Activated CD8-positive, alpha-beta memory T cell treated with anti-CD3 and anti-CD28 coated beads, Interleukin-2, amount 10 ng/mL, durations not matched to agents 7 days and 5 days (primary cell): Measurements from ENCODE around the gene IRF2BPL. TPM values are rescaled to one million over a fixed set of nuclear protein-coding genes. Genes with fewer than 3 reads are reported as not detected.

Source experiments
- ATAC-seq: fragments of 150-1000 bp; cut with Tn5 transposase; one replicate; pipeline ENCODE4 v1.10.0; 2021; ENCODE audit warnings: moderate library complexity
- CTCF ChIA-PET: fragments of 350-600 bp; sonication (Branson Sonifier 250); formaldehyde crosslinking; loops from one replicate; lab custom pipeline; 2021; ENCODE audit warnings: antibody characterized with exemption; lab: Charles Lee
- DNase-seq: peaks from one replicate; pipeline ENCODE4 v3.0.0-alpha.2; 2020
- H3K27ac Mint-ChIP-seq: one replicate; pipeline ENCODE4 v1.8.0; 2021; ENCODE audit warnings: mild to moderate bottlenecking, mixed read lengths
- H3K27me3 Mint-ChIP-seq: one replicate; pipeline ENCODE4 v1.8.0; 2021; ENCODE audit warnings: mixed read lengths
- H3K36me3 Mint-ChIP-seq: one replicate; pipeline ENCODE4 v1.8.0; 2021; ENCODE audit warnings: mild to moderate bottlenecking, mixed read lengths
- H3K4me1 Mint-ChIP-seq: one replicate; pipeline ENCODE4 v1.8.0; 2021; ENCODE audit warnings: mixed read lengths
- H3K4me3 Mint-ChIP-seq: one replicate; pipeline ENCODE4 v1.8.0; 2021; ENCODE audit warnings: mild to moderate bottlenecking, moderate library complexity, mixed read lengths
- H3K9me3 Mint-ChIP-seq: one replicate; pipeline ENCODE4 v1.8.0; 2022; ENCODE audit warnings: low read depth, mixed read lengths
- total RNA-seq, 2 experiments: library from RNA; stranded (reverse); gene quantifications; one replicate each; pipeline ENCODE4 v1.2.3, GENCODE V29; 2021

Gene IRF2BPL
- total RNA-seq, 2 experiments from 2014 or later: 19.7 to 24.9 TPM

- H3K9me3 Mint-ChIP-seq: no peaks in the 10 kb centered on the region
- no peaks in the 10 kb centered on the region for H3K36me3 Mint-ChIP-seq
- peaks cover 5% of the 10 kb centered on the region for H3K4me1 Mint-ChIP-seq
- CTCF ChIA-PET: interaction anchor here (0.8 to 3.6 kb wide), 10 partner anchors 11 to 191 kb away, joined by 3 to 22 read pairs (median 5); no protein-coding TSS in a partner anchor
- ATAC-seq: no peak
- peaks cover 7% of the 10 kb centered on the region for H3K27me3 Mint-ChIP-seq
- no peak for DNase-seq
- H3K27ac Mint-ChIP-seq: no peak overlapping the region
- no peak overlapping the region for H3K4me3 Mint-ChIP-seq
Measured at GRCh38 chr14:77063571-77064171, 35.2 kb upstream of the IRF2BPL start.

- no peak for DNase-seq
- Mint-ChIP-seq H3K36me3 (no peaks in the 10 kb centered on the region), H3K27me3 (peaks cover 3% of the 10 kb centered on the region), H3K9me3 (no peaks in the 10 kb centered on the region), H3K4me1 (peaks cover 5% of the 10 kb centered on the region), H3K4me3 (no peak overlapping the region), H3K27ac (no peak overlapping the region)
- ATAC-seq: no peak
- CTCF ChIA-PET: interaction anchor here (0.7 to 3.6 kb wide), 7 partner anchors 8 to 190 kb away, joined by 3 to 22 read pairs (median 4); no protein-coding TSS in a partner anchor
Measured at GRCh38 chr14:77062261-77062660, 33.8 kb upstream of the IRF2BPL start.

GRCh38 chr14:77061630-77062257 is 33.2 kb upstream of the IRF2BPL start:
- ATAC-seq (no peak), DNase-seq (no peak)
- H3K27ac Mint-ChIP-seq: no peak overlapping the region
- H3K36me3 Mint-ChIP-seq: no peaks in the 10 kb centered on the region
- H3K9me3 Mint-ChIP-seq: no peaks in the 10 kb centered on the region
- peaks cover 3% of the 10 kb centered on the region for H3K27me3 Mint-ChIP-seq
- CTCF ChIA-PET: interaction anchor here (0.7 to 3.6 kb wide), 6 partner anchors 9 to 188 kb away, joined by 3 to 22 read pairs (median 8); no protein-coding TSS in a partner anchor
- no peak overlapping the region for H3K4me3 Mint-ChIP-seq
- peaks cover 5% of the 10 kb centered on the region for H3K4me1 Mint-ChIP-seq

GRCh38 chr14:77059276-77059915 is 30.9 kb upstream of the IRF2BPL start:
- CTCF ChIA-PET: interaction anchor here (0.8 to 3.5 kb wide), 5 partner anchors 12 to 186 kb away, joined by 4 to 22 read pairs (median 8); no protein-coding TSS in a partner anchor
- DNase-seq: no peak

GRCh38 chr14:77058785-77059184 is 30.3 kb upstream of the IRF2BPL start:
- H3K27ac Mint-ChIP-seq: no peak overlapping the region
- no peak for ATAC-seq
- H3K36me3 Mint-ChIP-seq: peaks cover 1% of the 10 kb centered on the region
- DNase-seq: no peak
- CTCF ChIA-PET: interaction anchor here (1.5 to 3.5 kb wide), 4 partner anchors 12 to 186 kb away, joined by 6 to 22 read pairs (median 14); no protein-coding TSS in a partner anchor
- H3K27me3 Mint-ChIP-seq: no peaks in the 10 kb centered on the region
- H3K4me3 Mint-ChIP-seq: no peak overlapping the region
- H3K9me3 Mint-ChIP-seq: no peaks in the 10 kb centered on the region
- H3K4me1 Mint-ChIP-seq: peaks cover 6% of the 10 kb centered on the region

More at GRCh38 chr14:77059276-77059915, 30.9 kb upstream of the IRF2BPL start:
- H3K4me3 Mint-ChIP-seq: no peak overlapping the region
- peaks cover 1% of the 10 kb centered on the region for H3K36me3 Mint-ChIP-seq
- H3K27ac Mint-ChIP-seq: no peak overlapping the region
- H3K4me1 Mint-ChIP-seq: peaks cover 6% of the 10 kb centered on the region
- no peak for ATAC-seq
- no peaks in the 10 kb centered on the region for H3K9me3 Mint-ChIP-seq
- H3K27me3 Mint-ChIP-seq: no peaks in the 10 kb centered on the region

- no peak overlapping the region for H3K4me3 Mint-ChIP-seq
- DNase-seq (no peak), ATAC-seq (no peak)
- H3K27ac Mint-ChIP-seq: no peak overlapping the region
- H3K27me3 Mint-ChIP-seq: no peaks in the 10 kb centered on the region
- peaks cover 1% of the 10 kb centered on the region for H3K36me3 Mint-ChIP-seq
- no peaks in the 10 kb centered on the region for H3K9me3 Mint-ChIP-seq
- peaks cover 6% of the 10 kb centered on the region for H3K4me1 Mint-ChIP-seq
- CTCF ChIA-PET: interaction anchor here (1.5 to 3.5 kb wide), 3 partner anchors 145 to 185 kb away, joined by 6 to 21 read pairs (median 8); no protein-coding TSS in a partner anchor
Measured at GRCh38 chr14:77058117-77058516, 29.6 kb upstream of the IRF2BPL start.

- H3K36me3 Mint-ChIP-seq: peaks cover 1% of the 10 kb centered on the region
- H3K9me3 Mint-ChIP-seq: no peaks in the 10 kb centered on the region
- no peak overlapping the region for H3K4me3 Mint-ChIP-seq
- CTCF ChIA-PET: interaction anchor here (3.6 to 7.2 kb wide), 3 partner anchors 14 to 182 kb away, joined by 27 to 123 read pairs (median 67); no protein-coding TSS in a partner anchor
- DNase-seq: no peak
- peaks cover 7% of the 10 kb centered on the region for H3K4me1 Mint-ChIP-seq
- no peak overlapping the region for H3K27ac Mint-ChIP-seq
- ATAC-seq: no peak
- no peaks in the 10 kb centered on the region for H3K27me3 Mint-ChIP-seq
Measured at GRCh38 chr14:77055981-77056380, 27.5 kb upstream of the IRF2BPL start.

- Mint-ChIP-seq H3K27ac (no peak overlapping the region), H3K36me3 (peaks cover 1% of the 10 kb centered on the region), H3K4me3 (no peak overlapping the region), H3K4me1 (peaks cover 7% of the 10 kb centered on the region), H3K9me3 (no peaks in the 10 kb centered on the region), H3K27me3 (no peaks in the 10 kb centered on the region)
- DNase-seq: no peak
- CTCF ChIA-PET: interaction anchor here (0.9 to 7.2 kb wide), 11 partner anchors 10 to 271 kb away, joined by 3 to 123 read pairs (median 11); no protein-coding TSS in a partner anchor
- no peak for ATAC-seq
Measured at GRCh38 chr14:77055306-77055705, 26.8 kb upstream of the IRF2BPL start.

- Mint-ChIP-seq H3K4me3 (no peak overlapping the region), H3K36me3 (peaks cover 1% of the 10 kb centered on the region), H3K4me1 (peaks cover 7% of the 10 kb centered on the region), H3K27ac (no peak overlapping the region), H3K27me3 (no peaks in the 10 kb centered on the region), H3K9me3 (no peaks in the 10 kb centered on the region)
- CTCF ChIA-PET: interaction anchor here (0.7 to 7.2 kb wide), 35 partner anchors 8 to 179 kb away, joined by 3 to 123 read pairs (median 5); no protein-coding TSS in a partner anchor
- DNase-seq (peak; percentile 78), ATAC-seq (peak; percentile 92)
Measured at GRCh38 chr14:77053046-77053841, 24.7 kb upstream of the IRF2BPL start.

GRCh38 chr14:77052281-77053044 is 24.0 kb upstream of the IRF2BPL start:
- no peak overlapping the region for H3K27ac Mint-ChIP-seq
- peak; percentile 20 for ATAC-seq

GRCh38 chr14:77051116-77051515 is 22.6 kb upstream of the IRF2BPL start:
- H3K4me3 Mint-ChIP-seq: no peak overlapping the region
- CTCF ChIA-PET: interaction anchor here (0.6 to 7.2 kb wide), 3 partner anchors 46 to 177 kb away, joined by 3 to 123 read pairs (median 67); no protein-coding TSS in a partner anchor
- peaks cover 1% of the 10 kb centered on the region for H3K36me3 Mint-ChIP-seq
- no peak overlapping the region for H3K27ac Mint-ChIP-seq
- H3K4me1 Mint-ChIP-seq: peaks cover 14% of the 10 kb centered on the region
- H3K27me3 Mint-ChIP-seq: no peaks in the 10 kb centered on the region
- no peaks in the 10 kb centered on the region for H3K9me3 Mint-ChIP-seq
- DNase-seq (no peak), ATAC-seq (no peak)

More at GRCh38 chr14:77052281-77053044, 24.0 kb upstream of the IRF2BPL start:
- Mint-ChIP-seq H3K9me3 (no peaks in the 10 kb centered on the region), H3K27me3 (no peaks in the 10 kb centered on the region), H3K4me3 (no peak overlapping the region), H3K4me1 (peaks cover 7% of the 10 kb centered on the region), H3K36me3 (peaks cover 1% of the 10 kb centered on the region)
- CTCF ChIA-PET: interaction anchor here (0.7 to 7.2 kb wide), 21 partner anchors 9 to 178 kb away, joined by 3 to 123 read pairs (median 5); no protein-coding TSS in a partner anchor
- DNase-seq: no peak

GRCh38 chr14:77046721-77047120 is 18.2 kb upstream of the IRF2BPL start:
- no peak overlapping the region for H3K4me3 Mint-ChIP-seq
- no peak overlapping the region for H3K27ac Mint-ChIP-seq
- DNase-seq: no peak
- no peaks in the 10 kb centered on the region for H3K36me3 Mint-ChIP-seq
- CTCF ChIA-PET: interaction anchor here (1.0 to 2.2 kb wide), 3 partner anchors 89 to 174 kb away, joined by 3 to 12 read pairs (median 3); no protein-coding TSS in a partner anchor
- H3K4me1 Mint-ChIP-seq: peaks cover 44% of the 10 kb centered on the region
- no peak for ATAC-seq
- no peaks in the 10 kb centered on the region for H3K9me3 Mint-ChIP-seq
- no peaks in the 10 kb centered on the region for H3K27me3 Mint-ChIP-seq
